GM11168 (cell line): ENCODE results near the gene HDAC8.

Source experiments
- in situ Hi-C: fragments of 300-500 bp; cut with MboI; formaldehyde crosslinking; loops from one replicate; pipeline ENCODE4 v1.12.0; 2022; ENCODE audit warnings: low sequenced_read_pairs; ENCODE audit not compliant: unreplicated experiment

Gene HDAC8

DNA sequence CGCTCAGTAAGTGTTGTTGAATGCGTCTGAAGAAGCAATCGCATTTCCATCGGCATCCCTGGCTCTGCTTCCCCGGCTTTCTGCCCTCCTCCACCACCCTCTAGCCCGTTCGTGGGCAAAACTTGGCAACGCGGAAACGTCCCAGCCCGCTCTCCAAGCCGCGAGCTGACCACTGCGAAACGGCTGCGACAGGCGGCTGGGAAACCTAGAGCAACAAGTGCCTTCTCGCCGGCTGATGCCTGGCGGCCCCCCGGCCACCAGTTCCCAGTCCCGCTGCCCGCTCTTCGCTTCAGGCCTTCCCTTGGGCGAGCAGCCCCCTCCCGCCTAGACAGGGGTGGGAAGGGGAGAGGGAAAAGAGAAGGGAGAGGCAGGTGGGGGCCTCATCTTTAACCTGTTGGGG lies 267.8 kb downstream of the HDAC8 start:
- in situ Hi-C loops, result no loop called here

DNA sequence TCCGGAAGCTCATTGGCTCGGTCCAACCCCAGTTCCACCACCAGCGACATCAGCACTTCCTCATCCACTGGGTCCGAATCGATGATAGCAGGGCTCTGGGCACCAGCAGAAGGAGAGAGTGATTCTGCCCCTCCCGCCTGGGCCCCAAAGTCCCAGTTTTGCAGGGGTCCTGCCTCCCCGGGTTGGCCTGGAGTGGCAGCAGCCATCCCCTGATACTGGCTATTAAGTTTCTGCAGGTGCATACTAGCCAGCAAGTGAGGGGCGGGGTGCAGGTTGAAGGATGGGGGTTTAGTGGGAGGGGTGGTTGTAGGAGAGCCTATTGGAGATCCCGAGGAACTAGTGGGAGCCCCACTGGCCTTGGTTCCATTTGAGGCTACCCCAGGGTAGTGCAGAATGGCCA lies 270.9 kb downstream of the HDAC8 start:
- in situ Hi-C loops, result no loop called here

DNA sequence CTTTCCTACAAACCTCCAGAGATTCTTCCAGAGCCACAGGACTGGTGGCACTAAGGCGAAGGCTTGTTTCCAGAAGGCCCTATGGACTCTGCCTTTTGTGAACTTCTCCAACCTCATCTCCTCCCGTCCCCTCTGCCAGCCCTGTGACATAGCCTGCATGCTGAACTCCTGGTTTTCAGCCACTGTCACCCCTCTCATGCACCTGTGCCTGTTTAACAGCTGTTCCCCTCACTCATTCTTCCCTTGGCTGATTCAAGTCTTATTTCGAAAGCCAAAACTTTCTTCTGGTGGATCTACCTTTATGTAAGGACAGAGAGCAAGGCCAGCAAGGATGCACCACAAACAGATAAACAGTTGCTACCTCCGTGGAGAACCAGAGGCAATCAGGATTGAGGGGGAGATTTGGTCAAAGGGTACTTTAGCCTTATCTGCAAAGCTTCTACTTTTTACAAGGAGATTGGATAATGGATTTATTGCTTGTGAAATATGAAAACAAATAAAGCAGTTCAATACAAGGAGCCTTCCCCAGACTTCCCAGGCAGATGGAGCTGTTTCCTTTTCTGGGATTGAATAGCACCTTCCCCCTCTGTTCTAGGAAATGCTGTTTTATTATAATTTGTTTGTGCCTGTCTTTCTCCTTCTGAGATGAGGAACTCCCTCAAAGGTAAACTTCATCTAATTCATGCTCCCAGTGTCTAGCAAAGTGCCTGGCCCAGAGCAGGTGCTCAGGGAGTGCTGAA lies 272.6 kb downstream of the HDAC8 start:
- in situ Hi-C loops, result no loop called here

DNA sequence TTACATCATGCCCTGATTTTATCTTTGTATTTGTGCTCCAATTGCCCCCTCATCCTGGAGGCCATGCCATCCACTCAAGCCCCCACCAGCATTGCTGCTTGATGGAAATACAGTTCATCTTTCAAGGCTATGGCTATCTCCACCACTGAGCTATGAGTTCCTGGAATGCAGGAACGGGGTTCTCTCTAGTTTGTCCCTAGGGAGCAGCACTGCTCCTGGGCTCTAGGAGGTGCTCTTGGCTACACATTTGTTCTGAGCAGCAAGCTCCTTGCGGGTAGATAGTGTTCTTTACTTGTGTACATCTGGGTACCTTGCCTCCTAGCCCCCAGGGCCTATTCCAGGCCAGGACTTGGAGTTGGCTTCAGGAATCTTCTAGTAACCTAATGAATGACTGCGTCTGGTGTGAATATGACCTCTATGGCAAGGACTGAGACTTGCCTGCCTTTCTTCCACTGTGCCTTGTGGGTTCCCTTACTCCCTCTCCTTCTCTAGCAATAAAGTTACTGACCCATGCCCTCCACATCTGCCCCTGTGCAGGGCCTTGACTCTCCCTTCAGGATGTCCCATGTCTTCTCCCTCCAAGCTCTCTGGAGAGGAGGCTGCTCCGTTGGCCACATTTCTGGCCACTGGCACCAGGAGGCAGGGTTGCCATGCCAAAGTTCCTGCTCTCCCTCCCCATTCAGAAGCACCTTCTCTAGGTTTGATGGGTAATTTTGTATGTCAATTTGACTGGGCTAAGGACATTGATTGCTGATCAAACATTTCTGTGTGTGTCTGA lies 274.5 kb downstream of the HDAC8 start:
- in situ Hi-C loops, result no loop called here

DNA sequence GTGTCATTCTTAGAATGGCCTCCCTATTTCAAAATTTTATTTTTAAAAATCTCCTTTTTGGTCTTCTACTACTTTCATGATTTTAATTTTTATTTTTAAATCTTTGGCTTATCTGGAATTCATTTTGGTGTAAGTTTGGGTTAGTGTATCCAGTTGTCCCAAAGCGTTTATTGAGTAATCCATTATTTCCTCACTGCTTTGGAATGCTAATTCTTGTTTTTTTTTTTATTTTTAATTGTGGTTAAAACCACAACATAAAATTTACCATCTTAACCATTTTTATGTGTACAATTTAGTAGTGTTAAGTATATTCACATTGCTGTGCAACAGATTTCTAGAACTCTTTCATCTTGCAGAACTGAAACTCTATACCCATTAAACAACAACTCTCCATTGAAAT lies 275.7 kb downstream of the HDAC8 start:
- in situ Hi-C loops, result no loop called here

DNA sequence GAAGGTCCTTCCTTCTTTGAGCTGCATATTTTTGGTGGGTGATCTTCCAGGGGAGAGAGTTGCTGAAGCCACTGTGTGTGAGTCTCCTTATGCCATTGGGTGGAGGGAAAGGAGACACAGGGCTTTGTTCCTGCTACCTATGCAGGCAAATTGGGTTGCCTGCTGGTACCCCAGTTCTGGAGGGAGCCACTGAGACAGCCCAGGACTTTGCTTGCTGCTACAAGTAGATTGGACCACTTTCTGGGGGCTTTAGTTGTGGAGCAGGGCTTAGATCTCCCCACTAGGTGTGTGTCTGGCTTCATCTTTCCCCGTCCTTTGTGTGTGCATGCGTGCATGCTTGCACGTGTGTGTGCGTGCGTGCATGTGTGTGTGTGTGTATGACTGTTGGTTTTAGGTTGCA lies 276.9 kb downstream of the HDAC8 start:
- in situ Hi-C loops, result no loop called here

DNA sequence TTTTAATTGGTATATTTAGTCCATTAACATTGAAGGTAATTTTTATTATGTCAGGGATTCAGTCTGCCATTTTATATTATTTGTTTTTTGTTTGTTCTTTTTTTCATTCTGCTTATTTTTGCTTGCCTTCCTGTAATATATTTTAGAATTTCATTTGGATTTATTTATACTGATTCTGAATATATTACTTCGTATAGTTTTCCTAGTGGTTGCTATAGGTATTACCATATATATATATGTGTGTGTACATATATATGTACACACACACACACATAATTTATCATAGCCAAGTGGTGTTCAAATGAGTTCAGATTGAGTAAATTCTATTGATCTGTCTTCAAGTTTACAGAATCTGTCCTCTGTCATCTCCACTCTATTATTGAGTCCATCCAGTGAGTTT lies 278.1 kb downstream of the HDAC8 start:
- in situ Hi-C loops, result no loop called here

DNA sequence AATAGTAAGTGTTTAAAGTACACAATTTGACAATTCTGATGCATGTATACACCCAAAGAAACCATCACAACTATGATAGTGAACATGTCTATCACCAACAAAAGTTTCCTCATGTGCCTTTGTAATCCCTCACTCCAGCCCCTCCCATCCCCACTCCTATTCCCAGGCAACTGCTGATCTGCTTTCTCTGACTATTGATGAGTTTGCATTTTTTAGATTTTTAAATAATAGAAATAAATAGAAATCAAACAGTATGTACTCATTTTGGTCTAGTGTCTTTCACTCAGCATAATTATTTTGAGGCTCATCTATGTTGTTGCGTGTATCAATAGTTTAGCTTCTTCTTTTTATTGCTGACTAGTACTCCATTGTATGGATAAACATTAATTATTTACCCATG lies 290.3 kb downstream of the HDAC8 start:
- in situ Hi-C loops, result no loop called here

DNA sequence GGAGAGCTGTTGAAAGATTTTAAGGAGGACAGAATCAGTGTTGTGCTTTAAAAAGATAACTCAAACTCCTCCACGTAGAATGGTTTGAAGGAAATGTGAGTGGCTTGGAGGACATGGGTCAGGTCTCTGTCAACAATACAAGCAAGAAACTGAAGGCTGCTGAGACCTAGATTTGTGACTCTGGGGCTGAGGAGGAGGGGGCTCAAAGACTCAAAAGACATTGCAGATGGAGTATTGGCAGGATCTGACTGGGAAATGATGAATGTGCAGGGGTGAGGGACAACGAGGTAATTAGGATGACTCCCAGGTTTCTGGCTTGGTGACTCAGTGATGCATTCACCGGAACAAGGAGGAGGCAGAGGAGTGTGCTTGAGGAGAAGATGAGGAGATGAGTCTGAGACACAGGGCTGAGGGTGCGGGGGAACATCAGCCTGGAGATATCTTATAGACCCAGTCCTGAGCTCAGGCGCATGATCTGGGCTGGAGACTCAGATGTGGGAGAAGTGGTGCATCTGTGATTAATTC lies 292.3 kb downstream of the HDAC8 start:
- in situ Hi-C loops, result no loop called here
